CD14-positive monocyte (primary cell): ENCODE measurements around the gene RUSC1. TPM values are rescaled to one million over a fixed set of nuclear protein-coding genes. Genes with fewer than 3 reads are reported as not detected.
A peak's percentile ranks its signal among the peaks of the same experiment; 100 is the strongest.

Experiments used
- DNase-seq, 3 donors: peaks; one replicate each; pipeline ENCODE4 v3.0.0-alpha.2; 2011 to 2022
- H2AFZ ChIP-seq: 2 replicates; pipeline ENCODE4 v1.6.0; 2012; ENCODE audit warnings: mild to moderate bottlenecking, low read depth, low read length, inconsistent platforms; ENCODE audit not compliant: insufficient read depth, poor library complexity, severe bottlenecking
- H3K27ac ChIP-seq, 2 donors: 1 replicate in 1 of 2; 2 replicates in 1 of 2; pipeline ENCODE4 v1.5.1; 2012 to 2013; ENCODE audit warnings: low read length in 2 of 2, control low read depth in 1 of 2, inconsistent platforms in 1 of 2, low read depth in 1 of 2, mild to moderate bottlenecking in 1 of 2
- H3K27me3 ChIP-seq, 2 donors: one replicate each; pipeline versions ENCODE4 v1.6.0 to v1.6.1; 2011 to 2013; ENCODE audit warnings: low read length in 2 of 2; ENCODE audit not compliant: control insufficient read depth in 2 of 2, insufficient read depth in 2 of 2
- H3K36me3 ChIP-seq, 2 donors: replicated peaks in 1 of 2; 1 replicate in 1 of 2; 2 replicates in 1 of 2; pipeline versions ENCODE4 v1.5.1 to v1.6.1; 2012 to 2013; ENCODE audit warnings: low read length in 2 of 2, control low read depth in 1 of 2, inconsistent platforms in 1 of 2, mild to moderate bottlenecking in 1 of 2; ENCODE audit not compliant: insufficient read depth in 2 of 2, control insufficient read depth in 1 of 2
- H3K4me1 ChIP-seq, 2 donors: 1 replicate in 1 of 2; 2 replicates in 1 of 2; pipeline versions ENCODE4 v1.5.1 to v1.6.1; 2012 to 2013; ENCODE audit warnings: low read length in 2 of 2, control low read depth in 1 of 2, inconsistent platforms in 1 of 2, mild to moderate bottlenecking in 1 of 2, moderate library complexity in 1 of 2; ENCODE audit not compliant: insufficient read depth in 2 of 2, control insufficient read depth in 1 of 2
- H3K4me2 ChIP-seq: replicated peaks from 2 replicates; pipeline ENCODE3; 2012; ENCODE audit warnings: low read length, moderate library complexity, mild to moderate bottlenecking; ENCODE audit not compliant: poor library complexity, severe bottlenecking; ENCODE audit errors: extremely low read depth
- H3K4me3 ChIP-seq, 3 experiments: fragments of 200-600 bp in 1 of 3; sonication (generic) in 1 of 3; replicated peaks in 1 of 3; 1 replicate in 2 of 3; 2 replicates in 1 of 3; pipeline ENCODE4 v1.5.1; 2011 to 2013; ENCODE audit warnings: low read length in 3 of 3, mild to moderate bottlenecking in 3 of 3, control low read depth in 2 of 3, low read depth in 2 of 3, inconsistent platforms in 1 of 3, moderate library complexity in 1 of 3
- H3K79me2 ChIP-seq: 2 replicates; pipeline ENCODE4 v1.6.0; 2012; ENCODE audit warnings: mild to moderate bottlenecking, control low read depth, inconsistent platforms, low read length, moderate library complexity; ENCODE audit not compliant: insufficient read depth
- H3K9ac ChIP-seq: 2 replicates; pipeline ENCODE4 v1.6.0; 2017; ENCODE audit warnings: low read length, mild to moderate bottlenecking; ENCODE audit not compliant: insufficient read depth, poor library complexity, severe bottlenecking
- H3K9me3 ChIP-seq, 2 donors: replicated peaks in 1 of 2; 1 replicate in 1 of 2; 2 replicates in 1 of 2; pipeline versions ENCODE4 v1.5.1 to v1.6.1; 2012 to 2013; ENCODE audit warnings: low read length in 2 of 2, control low read depth in 1 of 2; ENCODE audit not compliant: control insufficient read depth in 1 of 2, insufficient read depth in 1 of 2
- H4K20me1 ChIP-seq: 2 replicates; pipeline ENCODE4 v1.6.0; 2012; ENCODE audit warnings: mild to moderate bottlenecking, low read length, control low read depth, moderate library complexity; ENCODE audit not compliant: insufficient read depth
- H3K27ac Mint-ChIP-seq, 7 donors: one replicate each; pipeline ENCODE4 v1.8.0; 2020; ENCODE audit warnings: mild to moderate bottlenecking in 7 of 7, mixed read lengths in 7 of 7, moderate library complexity in 6 of 7, inconsistent platforms in 2 of 7
- H3K27me3 Mint-ChIP-seq, 3 donors: one replicate each; pipeline ENCODE4 v1.8.0; 2021 to 2022; ENCODE audit warnings: low read depth in 3 of 3, mild to moderate bottlenecking in 3 of 3, mixed read lengths in 3 of 3, moderate library complexity in 3 of 3, inconsistent platforms in 1 of 3
- H3K36me3 Mint-ChIP-seq, 2 donors: one replicate each; pipeline ENCODE4 v1.8.0; 2020; ENCODE audit warnings: mixed read lengths in 2 of 2, inconsistent platforms in 1 of 2, mild to moderate bottlenecking in 1 of 2
- H3K4me1 Mint-ChIP-seq: one replicate; pipeline ENCODE4 v1.8.0; 2020; ENCODE audit warnings: mild to moderate bottlenecking, mixed read lengths
- H3K4me3 Mint-ChIP-seq, 2 donors: one replicate each; pipeline ENCODE4 v1.8.0; 2020; ENCODE audit warnings: mild to moderate bottlenecking in 2 of 2, mixed read lengths in 2 of 2, moderate library complexity in 1 of 2
- H3K9me3 Mint-ChIP-seq, 7 donors: one replicate each; pipeline ENCODE4 v1.8.0; 2020 to 2022; ENCODE audit warnings: mixed read lengths in 7 of 7, mild to moderate bottlenecking in 6 of 7, moderate library complexity in 6 of 7, inconsistent platforms in 2 of 7
- WGBS: methylation state at CpG from one replicate; pipeline ENCODE4 v1.1.5; 2013; ENCODE audit warnings: missing lambda C conversion rate; ENCODE audit not compliant: insufficient coverage; 5-methylcytosine and 5-hydroxymethylcytosine counted together
- intact Hi-C, 2 donors: fragments of 100-400 bp; cut with micrococcal nuclease; formaldehyde crosslinking; loops; one replicate each; pipeline versions ENCODE4 v1.15.0 to v1.15.1; 2023
- polyA plus RNA-seq, 3 donors: library from polyadenylated mRNA; depleted of rRNA in 1 of 3; unstranded in 2 of 3; stranded (reverse) in 1 of 3; fragments of 300-500 nt in 2 of 3; fragments of >200 nt in 1 of 3; fragmentation: Illumina TruSeq in 2 of 3; gene quantifications; 1 replicate in 2 of 3; 2 replicates in 1 of 3; pipeline ENCODE4 v1.2.3, GENCODE V29; 2012 to 2021
- TF ChIP-seq, protein P1 (sequence below): fragments of 200-600 bp; IDR thresholded peaks from one replicate; pipeline ENCODE4 v1.8.0; 2022; ENCODE audit warnings: antibody characterized with exemption, mild to moderate bottlenecking

RUSC1 gene
- polyA plus RNA-seq, 3 donors: 12.7 to 23.4 (median 13.5) TPM

DNA sequence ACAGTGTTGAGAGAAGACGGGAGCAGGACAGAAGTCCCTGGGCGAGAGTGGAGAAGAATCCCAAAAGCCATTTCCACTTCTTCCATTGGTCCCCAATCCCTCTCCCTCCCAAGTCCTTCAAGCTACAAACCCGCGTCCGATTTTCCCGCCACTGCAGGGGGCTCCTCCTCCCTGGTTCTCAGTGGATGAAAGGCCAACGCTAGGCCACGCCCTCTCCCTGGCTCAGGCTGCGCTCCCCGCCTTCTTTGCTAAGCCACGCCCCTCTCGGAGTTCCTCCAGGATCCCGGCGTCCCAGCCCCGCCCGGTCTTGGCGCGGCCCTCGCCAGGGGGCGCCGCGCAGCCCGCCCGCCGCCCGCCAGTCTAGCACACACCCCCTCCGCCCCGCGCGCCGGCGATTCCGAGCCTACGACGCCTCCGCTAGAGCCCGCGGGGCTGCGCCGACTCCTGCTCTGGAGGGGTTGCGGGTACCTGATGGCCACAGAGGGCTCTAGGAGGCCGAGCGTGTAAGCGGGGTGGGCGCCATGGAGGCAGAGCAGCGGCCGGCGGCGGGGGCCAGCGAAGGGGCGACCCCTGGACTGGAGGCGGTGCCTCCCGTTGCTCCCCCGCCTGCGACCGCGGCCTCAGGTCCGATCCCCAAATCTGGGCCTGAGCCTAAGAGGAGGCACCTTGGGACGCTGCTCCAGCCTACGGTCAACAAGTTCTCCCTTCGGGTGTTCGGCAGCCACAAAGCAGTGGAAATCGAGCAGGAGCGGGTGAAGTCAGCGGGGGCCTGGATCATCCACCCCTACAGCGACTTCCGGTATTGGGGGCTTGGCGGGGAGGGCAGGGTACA lies 43.4 kb upstream of the RUSC1 start, which contains the start of gene HCN3:
Gene HCN3, plus strand, starts transcription at position 394 of the 832 bp plus-strand sequence. Its CDS starts 128 bp downstream, at position 522.
- Histone ChIP-seq H3K4me1 (peaks cover 28 to 35% of the 10 kb centered on the region in 2 donors), H3K27me3 (peaks cover 0 to 20% of the 10 kb centered on the region in 2 donors), H4K20me1 (peaks cover 7% of the 10 kb centered on the region), H3K27ac (no peak within 1 kb of the TSS), H2AFZ (peak within 1 kb of the TSS; percentile 95), H3K9me3 (no peaks in the 10 kb centered on the region), H3K36me3 (no peaks in the 10 kb centered on the region), H3K4me2 (peak within 1 kb of the TSS; percentile 99), H3K4me3 (peak within 1 kb of the TSS; percentile 33 to 82 (median 63)), H3K79me2 (peaks cover 8% of the 10 kb centered on the region), H3K9ac (peak within 1 kb of the TSS; percentile 56)
- DNase-seq: peak; percentile 89 to 96 (median 93)
- Mint-ChIP-seq H3K36me3 (no peaks in the 10 kb centered on the region), H3K9me3 (no peaks in the 10 kb centered on the region), H3K27ac (peak within 1 kb of the TSS in 1 of 7 donors; percentile 9), H3K4me3 (peak within 1 kb of the TSS; percentile 75 to 87), H3K27me3 (peaks cover 12 to 19% (median 14%) of the 10 kb centered on the region in 3 donors), H3K4me1 (peaks cover 33% of the 10 kb centered on the region)
- TF ChIP-seq, protein P1, sequence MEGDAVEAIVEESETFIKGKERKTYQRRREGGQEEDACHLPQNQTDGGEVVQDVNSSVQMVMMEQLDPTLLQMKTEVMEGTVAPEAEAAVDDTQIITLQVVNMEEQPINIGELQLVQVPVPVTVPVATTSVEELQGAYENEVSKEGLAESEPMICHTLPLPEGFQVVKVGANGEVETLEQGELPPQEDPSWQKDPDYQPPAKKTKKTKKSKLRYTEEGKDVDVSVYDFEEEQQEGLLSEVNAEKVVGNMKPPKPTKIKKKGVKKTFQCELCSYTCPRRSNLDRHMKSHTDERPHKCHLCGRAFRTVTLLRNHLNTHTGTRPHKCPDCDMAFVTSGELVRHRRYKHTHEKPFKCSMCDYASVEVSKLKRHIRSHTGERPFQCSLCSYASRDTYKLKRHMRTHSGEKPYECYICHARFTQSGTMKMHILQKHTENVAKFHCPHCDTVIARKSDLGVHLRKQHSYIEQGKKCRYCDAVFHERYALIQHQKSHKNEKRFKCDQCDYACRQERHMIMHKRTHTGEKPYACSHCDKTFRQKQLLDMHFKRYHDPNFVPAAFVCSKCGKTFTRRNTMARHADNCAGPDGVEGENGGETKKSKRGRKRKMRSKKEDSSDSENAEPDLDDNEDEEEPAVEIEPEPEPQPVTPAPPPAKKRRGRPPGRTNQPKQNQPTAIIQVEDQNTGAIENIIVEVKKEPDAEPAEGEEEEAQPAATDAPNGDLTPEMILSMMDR: peak; percentile 54
- intact Hi-C loops: loop anchor here (2.0 to 5.0 kb wide), 2 partner anchors 14 to 45 kb away; partner anchors contain the start of genes RUSC1 (in 1 of the 2) and SCAMP3 (in 1 of the 2)
- under 1% methylated on average over 63 of the region's 68 CpGs for WGBS

DNA sequence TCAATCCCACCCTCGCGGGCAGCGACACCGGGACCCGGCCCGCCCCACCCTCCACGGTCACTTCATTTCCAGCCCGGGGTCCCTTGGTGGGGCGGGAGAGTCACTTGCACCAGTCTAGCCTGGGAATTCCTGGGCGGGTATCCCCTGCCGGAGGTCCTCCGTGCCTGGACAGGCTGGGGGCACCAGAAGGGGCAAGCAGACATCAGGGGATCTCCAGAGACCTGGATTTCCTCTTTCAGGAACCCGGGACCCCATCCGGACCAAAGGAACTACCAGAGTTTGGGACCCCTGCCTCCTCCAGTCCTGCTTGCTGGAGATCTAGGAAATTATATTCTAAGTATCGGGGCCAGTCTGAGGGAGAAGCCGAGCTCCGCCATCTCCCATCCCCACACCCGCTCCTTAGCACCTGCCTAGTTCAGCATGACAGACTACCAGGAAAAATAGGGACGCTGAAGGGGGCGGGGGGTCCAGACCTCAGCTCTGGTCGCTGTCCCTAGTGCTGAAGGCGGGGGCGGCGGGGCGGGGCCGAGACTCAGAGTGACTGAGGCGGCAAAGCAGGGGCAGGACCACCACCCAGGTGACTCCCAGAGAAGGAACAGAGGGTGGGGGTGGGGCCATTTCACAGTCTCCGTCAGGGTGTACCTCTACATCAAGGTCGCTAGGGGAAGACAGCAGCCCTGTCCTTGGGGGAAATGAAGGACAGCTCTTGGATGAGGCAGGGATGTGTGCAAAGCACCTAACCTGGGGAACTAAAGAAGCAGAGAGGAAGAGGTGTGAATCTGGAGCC lies 42.6 kb upstream of the RUSC1 start:
- Histone ChIP-seq H3K36me3 (no peaks in the 10 kb centered on the region), H3K27ac (no peak overlapping the region), H4K20me1 (no peaks in the 10 kb centered on the region), H3K4me1 (peaks cover 22 to 28% of the 10 kb centered on the region in 2 donors), H3K79me2 (peaks cover under 1% of the 10 kb centered on the region), H3K9me3 (no peaks in the 10 kb centered on the region), H3K4me2 (peak overlapping the region; percentile 99), H2AFZ (peak overlapping the region; percentile 95), H3K9ac (peak overlapping the region; percentile 56), H3K27me3 (peaks cover 0 to 20% of the 10 kb centered on the region in 2 donors), H3K4me3 (peak overlapping the region; percentile 33 to 82 (median 63))
- H3K36me3 Mint-ChIP-seq: no peaks in the 10 kb centered on the region
- WGBS: 1% methylated on average over 16 of the region's 29 CpGs
- H3K27ac Mint-ChIP-seq: peak overlapping the region in 1 of 7 donors; percentile 43
- peaks cover 12 to 19% (median 14%) of the 10 kb centered on the region in 3 donors for H3K27me3 Mint-ChIP-seq
- intact Hi-C loops: loop anchor here (2.0 to 5.0 kb wide), 3 partner anchors 15 to 45 kb away; partner anchors contain the start of genes RUSC1 (in 1 of the 2) and SCAMP3 (in 1 of the 2)
- DNase-seq: peak in 1 of 3 donors; percentile 48
- H3K4me1 Mint-ChIP-seq: peaks cover 29% of the 10 kb centered on the region
- H3K9me3 Mint-ChIP-seq: no peaks in the 10 kb centered on the region
- TF ChIP-seq, protein P1: peak; percentile 21
- peak overlapping the region; percentile 75 to 87 for H3K4me3 Mint-ChIP-seq
